Panc1 (cell line): ENCODE measurements around the gene NTF4. TPM values are rescaled to one million over a fixed set of nuclear protein-coding genes. Genes with fewer than 3 reads are reported as not detected.

Experiments used
- ATAC-seq: fragments of 200-7000 bp; cut with Tn5 transposase; 2 replicates; pipeline ENCODE4 v1.9.1; 2020; ENCODE audit warnings: mild to moderate bottlenecking, moderate library complexity
- BruUV-seq: library from RNA; stranded (reverse); fragments of 400-500 nt; replicated peaks from 2 replicates; lab custom pipeline; 2021; lab: Mats Ljungman, UMichigan
- CTCF ChIA-PET: fragments of 300-600 bp; sonication (Branson Sonifier 250); formaldehyde crosslinking; loops from one replicate; lab custom pipeline; 2022; ENCODE audit warnings: antibody characterized with exemption; lab: Charles Lee
- POLR2A ChIA-PET: fragments of 300-600 bp; sonication (Branson Sonifier 250); formaldehyde crosslinking; loops from one replicate; lab custom pipeline; 2022; ENCODE audit warnings: antibody characterized with exemption; lab: Charles Lee
- DNase-seq: peaks from one replicate; pipeline ENCODE4 v3.0.0-alpha.2; 2010; ENCODE audit warnings: low read depth, low spot score
- H3K27ac ChIP-seq: 2 replicates; pipeline ENCODE4 v1.5.1; 2011; ENCODE audit warnings: mild to moderate bottlenecking, low read length, inconsistent platforms
- H3K27me3 ChIP-seq: fragments of 200-500 bp; sonication (Bioruptor generic); 2 replicates; pipeline ENCODE4 v1.6.0; 2014; ENCODE audit warnings: low read length, inconsistent platforms; ENCODE audit not compliant: control insufficient read depth, insufficient read depth
- H3K36me3 ChIP-seq: fragments of 200-500 bp; sonication (Bioruptor generic); 2 replicates; pipeline ENCODE4 v1.5.1; 2014; ENCODE audit warnings: inconsistent platforms, mild to moderate bottlenecking, low read length, moderate library complexity; ENCODE audit not compliant: control insufficient read depth, insufficient read depth
- H3K4me1 ChIP-seq: 2 replicates; pipeline ENCODE4 v1.5.1; 2011; ENCODE audit warnings: inconsistent platforms, mild to moderate bottlenecking, low read length, moderate library complexity; ENCODE audit not compliant: control insufficient read depth, insufficient read depth
- H3K4me3 ChIP-seq, 2 experiments: 2 replicates each; pipeline ENCODE4 v1.5.1; 2011 to 2012; ENCODE audit warnings: low read depth in 2 of 2, low read length in 2 of 2, mild to moderate bottlenecking in 2 of 2, inconsistent platforms in 1 of 2, moderate library complexity in 1 of 2
- H3K9me3 ChIP-seq: fragments of 200-500 bp; sonication (Bioruptor generic); 2 replicates; pipeline ENCODE4 v1.5.1; 2014; ENCODE audit warnings: low read depth, mild to moderate bottlenecking, inconsistent platforms, low read length, moderate library complexity; ENCODE audit not compliant: control insufficient read depth, insufficient read depth
- POLR2AphosphoS5 ChIP-seq: IDR thresholded peaks from 2 replicates; pipeline ENCODE4 v1.6.1; 2012; ENCODE audit warnings: mild to moderate bottlenecking, low read depth, low read length, moderate library complexity
- SIN3A ChIP-seq: IDR thresholded peaks from 2 replicates; pipeline ENCODE4 v1.6.1; 2012; ENCODE audit warnings: low read depth, mild to moderate bottlenecking, low read length, moderate library complexity, borderline replicate concordance; ENCODE audit not compliant: insufficient read depth
- TCF7L2 ChIP-seq: IDR thresholded peaks from 2 replicates; pipeline ENCODE4 v1.6.1; 2011; ENCODE audit warnings: mild to moderate bottlenecking, low read depth, low read length, inconsistent platforms
- in situ Hi-C: cut with HindIII; loops from 2 replicates; pipeline ENCODE4 v1.10.0; 2016; ENCODE audit warnings: low sequenced_read_pairs, low pct_unique_long_range_greater_than_20kb
- intact Hi-C: fragments of 100-400 bp; cut with micrococcal nuclease; formaldehyde crosslinking; loops from one replicate; pipeline ENCODE4 v1.10.0; 2022; ENCODE audit not compliant: unreplicated experiment
- total RNA-seq: library from RNA; stranded (reverse); gene quantifications from one replicate; pipeline ENCODE4 v1.2.1, GENCODE V29; 2021; ENCODE audit not compliant: unreplicated experiment
- TF ChIP-seq, protein P1 (sequence below), 2 experiments: IDR thresholded peaks; 2 replicates each; pipeline ENCODE4 v1.6.1; 2011 to 2012; ENCODE audit warnings: low read depth in 2 of 2, control low read depth in 1 of 2, low read length in 1 of 2, mild to moderate bottlenecking in 1 of 2, moderate library complexity in 1 of 2; ENCODE audit not compliant: insufficient read depth in 1 of 2
- TF ChIP-seq, protein P2 (sequence below): fragments of 450-650 bp; IDR thresholded peaks from 2 replicates; pipeline ENCODE4 v1.5.1; 2017; ENCODE audit warnings: mild to moderate bottlenecking

Gene NTF4
- total RNA-seq, 1 experiment from 2014 or later, result 0.39 TPM

DNA sequence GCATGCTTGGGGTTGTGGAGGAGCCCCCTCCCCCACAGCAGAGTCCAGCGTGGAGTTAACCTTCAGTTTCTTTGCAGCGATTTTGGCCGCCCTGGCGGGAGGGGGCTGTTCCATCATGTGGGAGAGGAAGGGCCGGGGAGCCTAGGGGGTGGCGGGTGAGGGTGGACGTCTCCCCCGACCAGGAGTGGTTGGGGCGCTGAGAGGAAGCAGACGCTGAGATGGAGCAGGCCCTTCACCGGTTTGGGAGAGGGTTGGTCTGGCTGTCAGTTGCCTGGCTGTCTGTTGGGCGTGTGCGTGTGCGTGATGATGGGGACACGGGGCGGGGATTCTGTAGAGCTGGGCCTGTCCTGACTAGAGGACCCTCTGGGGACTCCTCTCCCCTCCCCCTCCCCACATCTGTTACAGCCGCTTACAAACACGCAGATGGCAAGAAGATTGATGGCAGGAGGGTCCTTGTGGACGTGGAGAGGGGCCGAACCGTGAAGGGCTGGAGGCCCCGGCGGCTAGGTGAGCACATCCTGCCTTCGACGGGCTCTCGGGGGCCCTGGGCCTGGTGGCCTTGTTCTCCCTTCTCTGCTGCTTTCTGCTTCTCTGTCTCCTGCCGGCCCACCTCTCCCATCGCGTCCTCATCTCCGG lies 39.7 kb upstream of the NTF4 start:
- POLR2A ChIA-PET, result no interaction called here
- no peak for DNase-seq
- CTCF ChIA-PET, result no interaction called here
- BruUV-seq, result no TSS peak
- Histone ChIP-seq H3K27ac (no peak overlapping the region), H3K4me3 (no peak overlapping the region), H3K4me1 (no peaks in the 10 kb centered on the region), H3K9me3 (no peaks in the 10 kb centered on the region), H3K27me3 (no peaks in the 10 kb centered on the region), H3K36me3 (peaks cover 3% of the 10 kb centered on the region; the same call in 1 of the 2 replicates)
- in situ Hi-C loops, result no loop called here
- no peak for TF ChIP-seq POLR2AphosphoS5
- TF ChIP-seq, protein P1, sequence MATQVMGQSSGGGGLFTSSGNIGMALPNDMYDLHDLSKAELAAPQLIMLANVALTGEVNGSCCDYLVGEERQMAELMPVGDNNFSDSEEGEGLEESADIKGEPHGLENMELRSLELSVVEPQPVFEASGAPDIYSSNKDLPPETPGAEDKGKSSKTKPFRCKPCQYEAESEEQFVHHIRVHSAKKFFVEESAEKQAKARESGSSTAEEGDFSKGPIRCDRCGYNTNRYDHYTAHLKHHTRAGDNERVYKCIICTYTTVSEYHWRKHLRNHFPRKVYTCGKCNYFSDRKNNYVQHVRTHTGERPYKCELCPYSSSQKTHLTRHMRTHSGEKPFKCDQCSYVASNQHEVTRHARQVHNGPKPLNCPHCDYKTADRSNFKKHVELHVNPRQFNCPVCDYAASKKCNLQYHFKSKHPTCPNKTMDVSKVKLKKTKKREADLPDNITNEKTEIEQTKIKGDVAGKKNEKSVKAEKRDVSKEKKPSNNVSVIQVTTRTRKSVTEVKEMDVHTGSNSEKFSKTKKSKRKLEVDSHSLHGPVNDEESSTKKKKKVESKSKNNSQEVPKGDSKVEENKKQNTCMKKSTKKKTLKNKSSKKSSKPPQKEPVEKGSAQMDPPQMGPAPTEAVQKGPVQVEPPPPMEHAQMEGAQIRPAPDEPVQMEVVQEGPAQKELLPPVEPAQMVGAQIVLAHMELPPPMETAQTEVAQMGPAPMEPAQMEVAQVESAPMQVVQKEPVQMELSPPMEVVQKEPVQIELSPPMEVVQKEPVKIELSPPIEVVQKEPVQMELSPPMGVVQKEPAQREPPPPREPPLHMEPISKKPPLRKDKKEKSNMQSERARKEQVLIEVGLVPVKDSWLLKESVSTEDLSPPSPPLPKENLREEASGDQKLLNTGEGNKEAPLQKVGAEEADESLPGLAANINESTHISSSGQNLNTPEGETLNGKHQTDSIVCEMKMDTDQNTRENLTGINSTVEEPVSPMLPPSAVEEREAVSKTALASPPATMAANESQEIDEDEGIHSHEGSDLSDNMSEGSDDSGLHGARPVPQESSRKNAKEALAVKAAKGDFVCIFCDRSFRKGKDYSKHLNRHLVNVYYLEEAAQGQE (IDR thresholded peaks at IDR 0.05; ENCODE audit: insufficient read depth in 1 of 2, low read depth in 2 of 2, low read length in 1 of 2), result no peak
- TF ChIP-seq SIN3A, result no peak
- TF ChIP-seq, protein P2, sequence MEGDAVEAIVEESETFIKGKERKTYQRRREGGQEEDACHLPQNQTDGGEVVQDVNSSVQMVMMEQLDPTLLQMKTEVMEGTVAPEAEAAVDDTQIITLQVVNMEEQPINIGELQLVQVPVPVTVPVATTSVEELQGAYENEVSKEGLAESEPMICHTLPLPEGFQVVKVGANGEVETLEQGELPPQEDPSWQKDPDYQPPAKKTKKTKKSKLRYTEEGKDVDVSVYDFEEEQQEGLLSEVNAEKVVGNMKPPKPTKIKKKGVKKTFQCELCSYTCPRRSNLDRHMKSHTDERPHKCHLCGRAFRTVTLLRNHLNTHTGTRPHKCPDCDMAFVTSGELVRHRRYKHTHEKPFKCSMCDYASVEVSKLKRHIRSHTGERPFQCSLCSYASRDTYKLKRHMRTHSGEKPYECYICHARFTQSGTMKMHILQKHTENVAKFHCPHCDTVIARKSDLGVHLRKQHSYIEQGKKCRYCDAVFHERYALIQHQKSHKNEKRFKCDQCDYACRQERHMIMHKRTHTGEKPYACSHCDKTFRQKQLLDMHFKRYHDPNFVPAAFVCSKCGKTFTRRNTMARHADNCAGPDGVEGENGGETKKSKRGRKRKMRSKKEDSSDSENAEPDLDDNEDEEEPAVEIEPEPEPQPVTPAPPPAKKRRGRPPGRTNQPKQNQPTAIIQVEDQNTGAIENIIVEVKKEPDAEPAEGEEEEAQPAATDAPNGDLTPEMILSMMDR, result no peak
- TF ChIP-seq TCF7L2, result no peak
- ATAC-seq, result no peak
- intact Hi-C loops, result no loop called here

DNA sequence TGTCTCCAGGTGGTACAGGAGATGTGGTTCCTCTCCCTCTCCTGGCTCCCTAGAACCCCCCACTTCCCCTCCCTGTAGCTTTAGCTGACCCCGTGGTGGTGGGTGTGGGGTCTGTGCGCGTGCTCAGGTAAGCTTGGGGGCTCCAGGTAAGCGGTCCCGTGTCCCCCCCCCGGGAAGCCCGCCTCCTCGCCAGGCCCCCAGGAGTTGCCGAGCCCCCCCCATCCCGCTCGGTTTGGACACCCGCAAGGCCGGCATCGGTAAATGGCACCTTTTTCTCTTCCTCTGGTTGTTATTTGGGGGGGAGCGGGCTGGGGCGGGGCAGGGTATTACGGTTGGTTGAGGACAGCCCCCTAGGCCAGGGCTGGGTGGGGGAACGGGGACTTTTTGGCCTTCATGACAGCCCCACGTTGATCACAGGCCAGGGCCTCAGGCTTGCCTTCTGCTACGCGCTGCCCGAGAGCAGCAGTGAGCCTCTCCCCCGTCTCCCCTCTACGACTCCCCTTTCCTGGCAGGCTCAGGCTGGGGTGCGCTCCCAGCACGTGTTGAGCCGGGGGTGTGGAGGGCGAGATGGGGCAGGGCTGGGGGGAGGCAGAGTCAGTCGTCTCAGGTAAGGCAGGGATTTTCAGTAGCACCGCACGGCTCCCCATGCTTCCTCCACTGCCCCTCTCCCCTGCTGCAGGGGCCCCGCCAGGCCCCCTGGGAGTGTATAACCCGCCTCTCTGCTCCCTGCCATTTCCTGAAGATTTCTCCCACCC lies 38.9 kb upstream of the NTF4 start:
- in situ Hi-C loops, result no loop called here
- POLR2A ChIA-PET, result no interaction called here
- no peaks in the 10 kb centered on the region for H3K4me1 ChIP-seq
- no peaks in the 10 kb centered on the region for H3K9me3 ChIP-seq
- no TSS peak for BruUV-seq
- no peaks in the 10 kb centered on the region for H3K27me3 ChIP-seq
- H3K4me3 ChIP-seq, result no peak overlapping the region
- H3K27ac ChIP-seq, result no peak overlapping the region
- ATAC-seq (no peak), DNase-seq (no peak)
- intact Hi-C loops, result no loop called here
- H3K36me3 ChIP-seq, result peaks cover 11% of the 10 kb centered on the region
- TF ChIP-seq SIN3A (no peak), POLR2AphosphoS5 (no peak), TCF7L2 (no peak)
- TF ChIP-seq, protein P1 (IDR thresholded peaks at IDR 0.05; ENCODE audit: insufficient read depth in 1 of 2, low read depth in 2 of 2, low read length in 1 of 2), result no peak
- TF ChIP-seq, protein P2, result no peak
- CTCF ChIA-PET, result no interaction called here
